HepG2 (cell line): ENCODE measurements around the gene UBE2M. TPM values are rescaled to one million over a fixed set of nuclear protein-coding genes. Genes with fewer than 3 reads are reported as not detected.

ENCODE experiments used
- AHR ChIP-seq: IDR thresholded peaks from 2 replicates; pipeline ENCODE4 v1.6.1; 2018; ENCODE audit warnings: missing genetic modification reagents, missing compliant biosample characterization
- ARNTL ChIP-seq: sonication (generic); formaldehyde crosslinking; IDR thresholded peaks from 2 replicates; pipeline ENCODE4 v1.4.0; 2020; ENCODE audit warnings: mild to moderate bottlenecking, missing genetic modification reagents
- ASH2L ChIP-seq: fragments of 300-600, 200-600 bp; sonication (generic); IDR thresholded peaks from 2 replicates; pipeline ENCODE4 v1.7.0; 2017; ENCODE audit warnings: low read depth, mild to moderate bottlenecking, moderate library complexity, mixed read lengths, low read length; ENCODE audit not compliant: insufficient read length
- ATAD3A ChIP-seq: sonication (generic); formaldehyde crosslinking; IDR thresholded peaks from 2 replicates; pipeline ENCODE4 v1.4.0; 2020; ENCODE audit warnings: missing genetic modification reagents
- ATF3 ChIP-seq: sonication (generic); formaldehyde crosslinking; IDR thresholded peaks from 2 replicates; pipeline ENCODE4 v1.4.0; 2020; ENCODE audit warnings: missing genetic modification reagents
- CCAR2 ChIP-seq: fragments of 200-400 bp; formaldehyde crosslinking; optimal IDR thresholded peaks from 2 replicates; pipeline ENCODE3; 2018; ENCODE audit warnings: low read depth, mild to moderate bottlenecking, low read length, moderate library complexity
- DRAP1 ChIP-seq: IDR thresholded peaks from 2 replicates; pipeline ENCODE4 v1.6.1; 2016; ENCODE audit warnings: missing genetic modification reagents, missing compliant biosample characterization
- HOXA3 ChIP-seq: sonication (generic); formaldehyde crosslinking; IDR thresholded peaks from 2 replicates; pipeline ENCODE4 v1.5.0; 2020; ENCODE audit warnings: missing genetic modification reagents
- IKZF5 ChIP-seq: IDR thresholded peaks from 2 replicates; pipeline ENCODE4 v1.6.1; 2018; ENCODE audit warnings: missing genetic modification reagents, mild to moderate bottlenecking, missing compliant biosample characterization
- JUN ChIP-seq: sonication (generic); formaldehyde crosslinking; IDR thresholded peaks from 2 replicates; pipeline ENCODE4 v1.4.0; 2020; ENCODE audit warnings: mild to moderate bottlenecking, missing genetic modification reagents
- JUND ChIP-seq: sonication (generic); formaldehyde crosslinking; IDR thresholded peaks from 2 replicates; pipeline ENCODE4 v1.8.0; 2022; ENCODE audit warnings: mild to moderate bottlenecking, missing genetic modification reagents
- MAFK ChIP-seq, 2 experiments: IDR thresholded peaks in 1 of 2; conservative IDR thresholded peaks in 1 of 2; 2 replicates each; pipeline ENCODE4 v1.6.1; 2011; ENCODE audit warnings: improper control_type of control experiment in 2 of 2, low read length in 2 of 2
- MNT ChIP-seq: fragments of 450-650 bp; IDR thresholded peaks from 2 replicates; pipeline ENCODE4 v1.6.1; 2016
- TRIM22 ChIP-seq: fragments of 450-650 bp; IDR thresholded peaks from 2 replicates; pipeline ENCODE4 v1.6.1; 2017
- ZBTB39 ChIP-seq: sonication (generic); formaldehyde crosslinking; IDR thresholded peaks from 2 replicates; pipeline ENCODE4 v1.5.0; 2020; ENCODE audit warnings: missing genetic modification reagents
- ZBTB7A ChIP-seq: sonication (generic); formaldehyde crosslinking; IDR thresholded peaks from 2 replicates; pipeline ENCODE4 v1.8.0; 2022; ENCODE audit warnings: mild to moderate bottlenecking, missing genetic modification reagents
- ZNF264 ChIP-seq: sonication (generic); formaldehyde crosslinking; IDR thresholded peaks from 2 replicates; pipeline ENCODE4 v1.4.0; 2020; ENCODE audit warnings: missing genetic modification reagents
- ZNF446 ChIP-seq: sonication (generic); formaldehyde crosslinking; IDR thresholded peaks from 2 replicates; pipeline ENCODE4 v1.5.0; 2020; ENCODE audit warnings: mild to moderate bottlenecking, missing genetic modification reagents
- ZNF496 ChIP-seq: sonication (generic); formaldehyde crosslinking; IDR thresholded peaks from 2 replicates; pipeline ENCODE4 v1.8.1; 2023; ENCODE audit warnings: mild to moderate bottlenecking, moderate library complexity, missing genetic modification reagents; ENCODE audit not compliant: insufficient replicate concordance
- ZNF75D ChIP-seq: sonication (generic); formaldehyde crosslinking; IDR thresholded peaks from 2 replicates; pipeline ENCODE4 v1.8.1; 2023; ENCODE audit warnings: missing genetic modification reagents, mild to moderate bottlenecking, borderline replicate concordance
- ZNF784 ChIP-seq: sonication (generic); formaldehyde crosslinking; IDR thresholded peaks from 2 replicates; pipeline ENCODE4 v1.5.1; 2020; ENCODE audit warnings: missing genetic modification reagents, mild to moderate bottlenecking, borderline replicate concordance
- ZSCAN9 ChIP-seq: IDR thresholded peaks from 2 replicates; pipeline ENCODE4 v1.6.1; 2016; ENCODE audit warnings: borderline replicate concordance
- polyA plus RNA-seq, 8 experiments: library from polyadenylated mRNA; depleted of rRNA in 3 of 8; stranded (reverse) in 7 of 8; unstranded in 1 of 8; fragments of >200 nt; fragmentation: Illumina TruSeq in 4 of 8; extraction: Trizol in 4 of 8; gene quantifications; 2 replicates each; pipeline versions ENCODE4 v1.2.1 to v1.2.3, GENCODE V29; 2011 to 2016; ENCODE audit warnings: low read depth in 4 of 8, missing spikeins in 1 of 8, mixed read lengths in 1 of 8; ENCODE audit not compliant: insufficient read depth in 1 of 8
- total RNA-seq, 5 experiments: library from RNA; depleted of rRNA; stranded (reverse); fragments of >200 nt; fragmentation: Illumina TruSeq; extraction: Trizol; gene quantifications; 2 replicates each; pipeline ENCODE4 v1.2.3, GENCODE V29; 2016; ENCODE audit warnings: low read depth in 1 of 5

The UBE2M gene
- total and polyA plus RNA-seq, 2 of the 13 experiments (the other 11 are each of a cell fraction or from before 2014, with no cell fraction given): 36.2 to 50.3 TPM

GRCh38 chr19:58538257-58539168 is 19.9 kb downstream of the UBE2M start (continued):
- no peak for TF ChIP-seq ZNF784 (CRISPR knock-in tag)
- TF ChIP-seq ZBTB7A (CRISPR knock-in tag): peak; percentile 82
- TF ChIP-seq ZBTB39 (CRISPR knock-in tag): no peak
- TF ChIP-seq ZNF75D (CRISPR knock-in tag): no peak
- TF ChIP-seq ASH2L: no peak
- TF ChIP-seq ZSCAN9 (CRISPR knock-in tag): no peak
- TF ChIP-seq ZNF264 (CRISPR knock-in tag): no peak
- TF ChIP-seq MNT: no peak
- peak; percentile 44; the same call in 1 of the 2 replicates for TF ChIP-seq HOXA3 (CRISPR knock-in tag)
- no peak for TF ChIP-seq IKZF5 (CRISPR knock-in tag)
- no peak for TF ChIP-seq DRAP1
- TF ChIP-seq ATAD3A (CRISPR knock-in tag): no peak
- TF ChIP-seq JUND (CRISPR knock-in tag): no peak
- peak; percentile 66; the same call in 1 of the 2 replicates for TF ChIP-seq ARNTL (CRISPR knock-in tag)
- no peak for TF ChIP-seq TRIM22
- TF ChIP-seq AHR (CRISPR knock-in tag): no peak
- no peak for TF ChIP-seq ZNF496 (CRISPR knock-in tag)
- TF ChIP-seq ATF3 (CRISPR knock-in tag): no peak
- TF ChIP-seq CCAR2: no peak
- TF ChIP-seq JUN (CRISPR knock-in tag): no peak
- no peak for TF ChIP-seq MAFK (conservative IDR thresholded peaks at IDR 0.05 in 1 of 2, IDR thresholded peaks at IDR 0.05 in 1 of 2; ENCODE audit: low read length in 2 of 2)
- peak; percentile 43; the same call in 1 of the 2 replicates for TF ChIP-seq ZNF446 (CRISPR knock-in tag)
